GM23338 (cell line): ENCODE results near the gene TENT5A.

Experiments
- EZH2 ChIP-seq: fragments of 200-600 bp; sonication (generic); IDR thresholded peaks from one replicate; pipeline ENCODE4 v1.8.0; 2017; ENCODE audit warnings: antibody characterized with exemption, mild to moderate bottlenecking, low read depth; ENCODE audit not compliant: unreplicated experiment
- EZH2phosphoT487 ChIP-seq: fragments of 200-600 bp; sonication (generic); IDR thresholded peaks from one replicate; pipeline ENCODE4 v1.8.1; 2018; ENCODE audit warnings: antibody characterized with exemption; ENCODE audit not compliant: unreplicated experiment
- JUNB ChIP-seq: IDR thresholded peaks from one replicate; pipeline ENCODE4 v1.6.1; 2016; ENCODE audit warnings: antibody characterized with exemption; ENCODE audit not compliant: unreplicated experiment
- NANOG ChIP-seq: IDR thresholded peaks from 2 replicates; pipeline ENCODE4 v1.6.1; 2016; ENCODE audit warnings: antibody characterized with exemption, borderline replicate concordance
- POLR2AphosphoS5 ChIP-seq: IDR thresholded peaks from 2 replicates; pipeline ENCODE4 v1.6.1; 2016; ENCODE audit warnings: antibody characterized with exemption, low read depth
- ZNF331 ChIP-seq: fragments of 250-450 bp; sonication (Bioruptor Pico); IDR thresholded peaks from 2 replicates; pipeline ENCODE4 v1.5.0; 2020; ENCODE audit warnings: low read depth, mild to moderate bottlenecking, moderate library complexity
- TF ChIP-seq, protein P1 (sequence below), 2 experiments: fragments of 200-600 bp in 1 of 2; sonication (generic) in 1 of 2; conservative IDR thresholded peaks; 2 replicates each; pipeline versions ENCODE4 v1.5.1 to v1.6.1; 2016 to 2017; ENCODE audit warnings: antibody characterized with exemption in 2 of 2, low read depth in 2 of 2, mild to moderate bottlenecking in 2 of 2, moderate library complexity in 1 of 2
- TF ChIP-seq, protein P2 (sequence below): IDR thresholded peaks from one replicate; pipeline ENCODE4 v1.6.1; 2018; ENCODE audit warnings: antibody characterized with exemption; ENCODE audit not compliant: unreplicated experiment

DNA sequence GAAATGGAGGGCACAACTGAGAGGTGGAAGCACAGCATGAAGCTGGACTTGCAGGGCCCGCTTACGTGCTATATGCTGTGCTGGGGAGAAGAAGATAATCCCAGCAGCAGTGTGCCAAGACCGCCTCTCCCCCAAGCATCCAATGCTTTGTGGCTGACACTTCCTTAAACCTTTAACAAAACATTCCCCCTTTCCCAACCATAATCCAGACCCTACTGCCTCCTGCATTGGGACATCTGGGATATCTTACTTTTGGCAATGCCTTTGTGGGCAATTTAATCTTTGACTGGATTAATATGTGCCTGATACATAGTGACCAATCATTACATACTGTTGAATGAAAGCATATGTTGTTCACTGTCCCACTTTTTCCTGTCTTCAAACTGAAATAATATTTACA lies 3.1 kb upstream of the TENT5A start:
- TF ChIP-seq, protein P1, sequence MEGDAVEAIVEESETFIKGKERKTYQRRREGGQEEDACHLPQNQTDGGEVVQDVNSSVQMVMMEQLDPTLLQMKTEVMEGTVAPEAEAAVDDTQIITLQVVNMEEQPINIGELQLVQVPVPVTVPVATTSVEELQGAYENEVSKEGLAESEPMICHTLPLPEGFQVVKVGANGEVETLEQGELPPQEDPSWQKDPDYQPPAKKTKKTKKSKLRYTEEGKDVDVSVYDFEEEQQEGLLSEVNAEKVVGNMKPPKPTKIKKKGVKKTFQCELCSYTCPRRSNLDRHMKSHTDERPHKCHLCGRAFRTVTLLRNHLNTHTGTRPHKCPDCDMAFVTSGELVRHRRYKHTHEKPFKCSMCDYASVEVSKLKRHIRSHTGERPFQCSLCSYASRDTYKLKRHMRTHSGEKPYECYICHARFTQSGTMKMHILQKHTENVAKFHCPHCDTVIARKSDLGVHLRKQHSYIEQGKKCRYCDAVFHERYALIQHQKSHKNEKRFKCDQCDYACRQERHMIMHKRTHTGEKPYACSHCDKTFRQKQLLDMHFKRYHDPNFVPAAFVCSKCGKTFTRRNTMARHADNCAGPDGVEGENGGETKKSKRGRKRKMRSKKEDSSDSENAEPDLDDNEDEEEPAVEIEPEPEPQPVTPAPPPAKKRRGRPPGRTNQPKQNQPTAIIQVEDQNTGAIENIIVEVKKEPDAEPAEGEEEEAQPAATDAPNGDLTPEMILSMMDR (conservative IDR thresholded peaks at IDR 0.05; ENCODE audit: low read depth in 2 of 2) = no peak
- TF ChIP-seq POLR2AphosphoS5 (no peak), NANOG (no peak), EZH2 (no peak), EZH2phosphoT487 (no peak), ZNF331 (CRISPR knock-in tag) (no peak), JUNB (no peak)
- TF ChIP-seq, protein P2, sequence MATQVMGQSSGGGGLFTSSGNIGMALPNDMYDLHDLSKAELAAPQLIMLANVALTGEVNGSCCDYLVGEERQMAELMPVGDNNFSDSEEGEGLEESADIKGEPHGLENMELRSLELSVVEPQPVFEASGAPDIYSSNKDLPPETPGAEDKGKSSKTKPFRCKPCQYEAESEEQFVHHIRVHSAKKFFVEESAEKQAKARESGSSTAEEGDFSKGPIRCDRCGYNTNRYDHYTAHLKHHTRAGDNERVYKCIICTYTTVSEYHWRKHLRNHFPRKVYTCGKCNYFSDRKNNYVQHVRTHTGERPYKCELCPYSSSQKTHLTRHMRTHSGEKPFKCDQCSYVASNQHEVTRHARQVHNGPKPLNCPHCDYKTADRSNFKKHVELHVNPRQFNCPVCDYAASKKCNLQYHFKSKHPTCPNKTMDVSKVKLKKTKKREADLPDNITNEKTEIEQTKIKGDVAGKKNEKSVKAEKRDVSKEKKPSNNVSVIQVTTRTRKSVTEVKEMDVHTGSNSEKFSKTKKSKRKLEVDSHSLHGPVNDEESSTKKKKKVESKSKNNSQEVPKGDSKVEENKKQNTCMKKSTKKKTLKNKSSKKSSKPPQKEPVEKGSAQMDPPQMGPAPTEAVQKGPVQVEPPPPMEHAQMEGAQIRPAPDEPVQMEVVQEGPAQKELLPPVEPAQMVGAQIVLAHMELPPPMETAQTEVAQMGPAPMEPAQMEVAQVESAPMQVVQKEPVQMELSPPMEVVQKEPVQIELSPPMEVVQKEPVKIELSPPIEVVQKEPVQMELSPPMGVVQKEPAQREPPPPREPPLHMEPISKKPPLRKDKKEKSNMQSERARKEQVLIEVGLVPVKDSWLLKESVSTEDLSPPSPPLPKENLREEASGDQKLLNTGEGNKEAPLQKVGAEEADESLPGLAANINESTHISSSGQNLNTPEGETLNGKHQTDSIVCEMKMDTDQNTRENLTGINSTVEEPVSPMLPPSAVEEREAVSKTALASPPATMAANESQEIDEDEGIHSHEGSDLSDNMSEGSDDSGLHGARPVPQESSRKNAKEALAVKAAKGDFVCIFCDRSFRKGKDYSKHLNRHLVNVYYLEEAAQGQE = no peak
